IMR-90 (cell line): Measurements from ENCODE around the gene TAGLN2. TPM values are rescaled to one million over a fixed set of nuclear protein-coding genes. Genes with fewer than 3 reads are reported as not detected.

Source experiments
- ATAC-seq: fragments of 200-7000 bp; cut with Tn5 transposase; 2 replicates; pipeline ENCODE4 v1.9.1; 2020; ENCODE audit warnings: low read depth, mild to moderate bottlenecking, moderate library complexity
- BruUV-seq: library from RNA; stranded (reverse); fragments of 400-500 nt; replicated peaks from 2 replicates; lab custom pipeline; 2021; lab: Mats Ljungman, UMichigan
- CTCF ChIA-PET: fragments of 300-600 bp; formaldehyde crosslinking; extraction: SDS; loops from one replicate; lab custom pipeline; 2021; ENCODE audit warnings: antibody characterized with exemption; lab: Yijun Ruan, JAX
- POLR2A ChIA-PET: fragments of 300-600 bp; sonication (Branson Sonifier 250); formaldehyde crosslinking; loops from one replicate; lab custom pipeline; 2022; ENCODE audit warnings: antibody characterized with exemption; ENCODE audit not compliant: unreplicated experiment; lab: Charles Lee
- DNase-seq: peaks from one replicate; pipeline ENCODE4 v3.0.0; 2013
- H2AFZ ChIP-seq: replicated peaks from 2 replicates; pipeline ENCODE3; 2013; ENCODE audit warnings: low read length, mild to moderate bottlenecking; ENCODE audit not compliant: poor library complexity
- H2AK5ac ChIP-seq: 2 replicates; pipeline ENCODE4 v1.6.1; 2013; ENCODE audit warnings: low read depth, low read length, inconsistent platforms
- H2AK9ac ChIP-seq: replicated peaks from 2 replicates; pipeline ENCODE3; 2013; ENCODE audit warnings: mild to moderate bottlenecking, low read depth, low read length, moderate library complexity; ENCODE audit not compliant: poor library complexity
- H2BK120ac ChIP-seq: 2 replicates; pipeline ENCODE4 v1.6.1; 2013; ENCODE audit warnings: low read depth, low read length, inconsistent platforms
- H2BK15ac ChIP-seq: 3 replicates; pipeline ENCODE4 v1.6.1; 2013; ENCODE audit warnings: low read depth, low read length, inconsistent platforms
- H2BK20ac ChIP-seq: 2 replicates; pipeline ENCODE4 v1.6.1; 2013; ENCODE audit warnings: low read depth, mild to moderate bottlenecking, inconsistent platforms, low read length, moderate library complexity
- H2BK5ac ChIP-seq: 2 replicates; pipeline ENCODE4 v1.6.1; 2013; ENCODE audit warnings: mild to moderate bottlenecking, low read depth, low read length, inconsistent platforms; ENCODE audit not compliant: poor library complexity, severe bottlenecking
- H3K14ac ChIP-seq: replicated peaks from 2 replicates; pipeline ENCODE4 v1.6.1; 2013; ENCODE audit warnings: low read depth, low read length, inconsistent platforms
- H3K18ac ChIP-seq: 2 replicates; pipeline ENCODE4 v1.6.1; 2013; ENCODE audit warnings: low read depth, low read length, control low read depth
- H3K23ac ChIP-seq: 2 replicates; pipeline ENCODE4 v1.6.1; 2013; ENCODE audit warnings: low read depth, low read length, inconsistent platforms
- H3K27ac ChIP-seq: 2 replicates; pipeline ENCODE4 v1.5.1; 2013; ENCODE audit warnings: mild to moderate bottlenecking, control low read depth, low read length; ENCODE audit not compliant: insufficient read depth
- H3K27me3 ChIP-seq: 2 replicates; pipeline ENCODE4 v1.6.1; 2013; ENCODE audit warnings: low read length; ENCODE audit not compliant: control insufficient read depth, insufficient read depth
- H3K36me3 ChIP-seq: 2 replicates; pipeline ENCODE4 v1.6.1; 2013; ENCODE audit warnings: low read length, mixed read lengths; ENCODE audit not compliant: control insufficient read depth, insufficient read depth
- H3K4ac ChIP-seq: 2 replicates; pipeline ENCODE4 v1.6.1; 2013; ENCODE audit warnings: low read depth, low read length, inconsistent platforms
- H3K4me1 ChIP-seq: 2 replicates; pipeline ENCODE4 v1.6.1; 2013; ENCODE audit warnings: low read length, mixed read lengths; ENCODE audit not compliant: control insufficient read depth, insufficient read depth
- H3K4me2 ChIP-seq: 2 replicates; pipeline ENCODE4 v1.6.1; 2013; ENCODE audit warnings: low read depth, mild to moderate bottlenecking, control low read depth, low read length, moderate library complexity
- H3K4me3 ChIP-seq: 2 replicates; pipeline ENCODE4 v1.5.1; 2013; ENCODE audit warnings: low read depth, mild to moderate bottlenecking, control low read depth, low read length, moderate library complexity; ENCODE audit not compliant: insufficient read depth
- H3K56ac ChIP-seq: 2 replicates; pipeline ENCODE4 v1.6.1; 2013; ENCODE audit warnings: low read length, inconsistent platforms; ENCODE audit not compliant: insufficient read depth; ENCODE audit errors: extremely low read depth
- H3K79me1 ChIP-seq, 2 experiments: 2 replicates each; pipeline ENCODE4 v1.6.1; 2013; ENCODE audit warnings: low read length in 2 of 2, inconsistent platforms in 1 of 2, low read depth in 1 of 2
- H3K9ac ChIP-seq: 2 replicates; pipeline ENCODE4 v1.6.1; 2013; ENCODE audit warnings: low read depth, low read length, control low read depth
- H3K9me1 ChIP-seq: 2 replicates; pipeline ENCODE4 v1.6.1; 2013; ENCODE audit warnings: low read length, inconsistent platforms; ENCODE audit not compliant: insufficient read depth
- H3K9me3 ChIP-seq: 2 replicates; pipeline ENCODE4 v1.6.1; 2013; ENCODE audit warnings: low read length; ENCODE audit not compliant: control insufficient read depth, insufficient read depth
- H4K20me1 ChIP-seq: 2 replicates; pipeline ENCODE4 v1.6.1; 2013; ENCODE audit warnings: low read length, inconsistent platforms; ENCODE audit not compliant: insufficient read depth
- H4K5ac ChIP-seq: 2 replicates; pipeline ENCODE4 v1.6.1; 2013; ENCODE audit warnings: mild to moderate bottlenecking, low read depth, low read length, control low read depth
- H4K8ac ChIP-seq, 2 experiments: 2 replicates each; pipeline ENCODE4 v1.6.1; 2013; ENCODE audit warnings: low read depth in 2 of 2, low read length in 2 of 2, control low read depth in 1 of 2, inconsistent platforms in 1 of 2
- H4K91ac ChIP-seq: 2 replicates; pipeline ENCODE4 v1.6.1; 2013; ENCODE audit warnings: low read depth, low read length, inconsistent platforms; ENCODE audit not compliant: insufficient read depth
- BHLHE40 ChIP-seq: fragments of 150-350 bp; IDR thresholded peaks from 2 replicates; pipeline ENCODE4 v1.6.1; 2016; ENCODE audit warnings: mild to moderate bottlenecking, low read depth, low read length
- ELK1 ChIP-seq: fragments of 150-350 bp; IDR thresholded peaks from 2 replicates; pipeline ENCODE4 v1.6.1; 2016; ENCODE audit warnings: low read depth, mild to moderate bottlenecking, low read length, moderate library complexity, borderline replicate concordance
- FOS ChIP-seq: fragments of 150-350 bp; IDR thresholded peaks from 2 replicates; pipeline ENCODE4 v1.6.1; 2016; ENCODE audit warnings: low read depth, low read length
- MAFK ChIP-seq: IDR thresholded peaks from 2 replicates; pipeline ENCODE4 v1.6.1; 2012; ENCODE audit warnings: low read depth, low read length, improper control_type of control experiment
- NFE2L2 ChIP-seq: fragments of 150-350 bp; IDR thresholded peaks from 2 replicates; pipeline ENCODE4 v1.6.1; 2016; ENCODE audit warnings: low read depth, mild to moderate bottlenecking, low read length
- POLR2A ChIP-seq: IDR thresholded peaks from 2 replicates; pipeline ENCODE4 v1.6.1; 2012; ENCODE audit warnings: mild to moderate bottlenecking, low read depth, low read length
- RAD21 ChIP-seq: IDR thresholded peaks from 2 replicates; pipeline ENCODE4 v1.6.1; 2012; ENCODE audit warnings: low read length, improper control_type of control experiment
- RFX5 ChIP-seq: IDR thresholded peaks from 2 replicates; pipeline ENCODE4 v1.8.0; 2012; ENCODE audit warnings: low read depth, mild to moderate bottlenecking, low read length, moderate library complexity
- SMC3 ChIP-seq: fragments of 150-350 bp; IDR thresholded peaks from 2 replicates; pipeline ENCODE4 v1.6.1; 2016; ENCODE audit warnings: low read depth, mild to moderate bottlenecking, antibody characterized with exemption, low read length, moderate library complexity
- USF2 ChIP-seq: fragments of 150-350 bp; IDR thresholded peaks from 2 replicates; pipeline ENCODE4 v1.6.1; 2017; ENCODE audit warnings: mild to moderate bottlenecking, antibody characterized with exemption, low read length, low read depth
- WGBS, 2 experiments: methylation state at CpG; one replicate each; pipeline versions ENCODE4 v1.1.5 to v1.1.7; 2013; ENCODE audit warnings: missing lambda C conversion rate in 2 of 2; ENCODE audit not compliant: insufficient read length in 1 of 2; ENCODE audit errors: extremely low coverage in 2 of 2; 5-methylcytosine and 5-hydroxymethylcytosine counted together
- dilution Hi-C: fragments of 300-500 bp; cut with HindIII; formaldehyde crosslinking; loops from one replicate; pipeline ENCODE4 v1.14.3; 2018; ENCODE audit warnings: low sequenced_read_pairs; ENCODE audit not compliant: unreplicated experiment
- in situ Hi-C: fragments of 300-500 bp; cut with MboI; formaldehyde crosslinking; loops from 3 replicates; pipeline ENCODE4 v1.14.3; 2019; ENCODE audit warnings: low sequenced_read_pairs, inconsistent platforms, mixed read lengths
- intact Hi-C: fragments of 100-400 bp; cut with micrococcal nuclease; formaldehyde crosslinking; loops from 2 replicates; pipeline ENCODE4 v1.10.0; 2022
- polyA plus RNA-seq, 3 experiments: library from polyadenylated mRNA; depleted of rRNA; stranded (reverse); fragments of >200 nt; gene quantifications; 2 replicates each; pipeline ENCODE4 v1.2.3, GENCODE V29; 2012; ENCODE audit warnings: low replicate concordance in 1 of 3
- total RNA-seq: library from RNA; depleted of rRNA; stranded (reverse); fragments of >200 nt; gene quantifications from 2 replicates; pipeline ENCODE4 v1.2.3, GENCODE V29; 2012

TAGLN2 gene
- total and polyA plus RNA-seq, 2 of the 4 experiments (the other 2 are of a cell fraction) = 440 to 634 TPM

- H4K20me1 ChIP-seq = 0 out of 2 replicates have a peak, but pooled peaks cover 3% of the 10 kb centered on the region
- in situ Hi-C loops = loop anchor here (25.0 kb wide), 1 partner anchor 686 kb away; the partner anchor contains the start of gene ACKR1
- H2BK15ac ChIP-seq = no peak overlapping the region
- ChIA-PET CTCF (no interaction called here), POLR2A (no interaction called here)
- no peak overlapping the region for H3K4ac ChIP-seq
- BruUV-seq = no TSS peak
- H3K36me3 ChIP-seq = no peaks in the 10 kb centered on the region
- no peaks in the 10 kb centered on the region for H3K27me3 ChIP-seq
- peaks cover 9% of the 10 kb centered on the region; the same call in 1 of the 2 replicates for H3K4me1 ChIP-seq
- H4K91ac ChIP-seq = no peak overlapping the region
- H3K56ac ChIP-seq = no peak overlapping the region
- H3K18ac ChIP-seq = no peak overlapping the region
- ATAC-seq (no peak), DNase-seq (no peak)
- H2AFZ ChIP-seq = no peak overlapping the region
- TF ChIP-seq MAFK (no peak), POLR2A (no peak), USF2 (no peak), BHLHE40 (no peak), FOS (no peak), NFE2L2 (no peak), ELK1 (no peak), SMC3 (no peak), RAD21 (no peak), RFX5 (no peak)
- H3K4me2 ChIP-seq = no peak overlapping the region
- H3K79me1 ChIP-seq = no peaks in the 10 kb centered on the region
- no peaks in the 10 kb centered on the region for H3K9me1 ChIP-seq
- H3K14ac ChIP-seq = no peak overlapping the region
- H2AK5ac ChIP-seq = no peak overlapping the region
- 100% methylated on average over 1 of the region's 3 CpGs; no CpG with 5 or more reads in 1 of the 2 experiments for WGBS, 2 experiments
- H3K27ac ChIP-seq = no peak overlapping the region
- H3K9ac ChIP-seq = no peak overlapping the region
- dilution Hi-C loops = loop anchor here (25.0 kb wide), 1 partner anchor 111 kb away; the partner anchor contains the start of gene DUSP23
- no peak overlapping the region for H3K23ac ChIP-seq
- no peak overlapping the region for H4K8ac ChIP-seq
- no peak overlapping the region for H2BK5ac ChIP-seq
- H3K9me3 ChIP-seq = no peaks in the 10 kb centered on the region
- no peak overlapping the region for H4K5ac ChIP-seq
- no peak overlapping the region for H3K4me3 ChIP-seq
- H2BK120ac ChIP-seq = no peak overlapping the region
- intact Hi-C loops = no loop called here
- no peak overlapping the region for H2AK9ac ChIP-seq
- H2BK20ac ChIP-seq = no peak overlapping the region
Observed at GRCh38 chr1:159897962-159898361, 27.3 kb downstream of the TAGLN2 start.
